Bronchial epithelial cell (primary cell): ENCODE measurements around the gene HSPB1. TPM values are rescaled to one million over a fixed set of nuclear protein-coding genes. Genes with fewer than 3 reads are reported as not detected.

ENCODE experiments used
- DNase-seq: peaks from one replicate; pipeline ENCODE4 v3.0.0-alpha.2; 2010; ENCODE audit warnings: low read depth
- FAIRE-seq: peaks from 2 replicates; lab custom pipeline; 2011; peaks lifted over from hg19 to GRCh38; lab: Jason Lieb, UNC
- H3K27me3 ChIP-seq: 2 replicates; pipeline ENCODE4 v1.5.1; 2011; ENCODE audit warnings: low read length; ENCODE audit not compliant: control insufficient read depth, insufficient read depth
- H3K36me3 ChIP-seq: 2 replicates; pipeline ENCODE4 v1.5.1; 2011; ENCODE audit warnings: low read length; ENCODE audit not compliant: control insufficient read depth, insufficient read depth
- H3K4me3 ChIP-seq: 2 replicates; pipeline ENCODE4 v1.5.1; 2011; ENCODE audit warnings: mild to moderate bottlenecking, low read depth, low read length, control low read depth
- total RNA-seq: library from RNA; depleted of rRNA; stranded (reverse); fragments of >200 nt; gene quantifications from 2 replicates; pipeline ENCODE4 v1.2.1, GENCODE V29; 2014
- TF ChIP-seq, protein P1 (sequence below): IDR thresholded peaks from 2 replicates; pipeline ENCODE4 v1.5.1; 2011; ENCODE audit warnings: mild to moderate bottlenecking, moderate library complexity, low read length, control low read depth, inconsistent platforms; ENCODE audit not compliant: insufficient read depth, severe bottlenecking

Gene HSPB1
- total RNA-seq, 1 donor from 2014 or later: 36.1 TPM

DNA sequence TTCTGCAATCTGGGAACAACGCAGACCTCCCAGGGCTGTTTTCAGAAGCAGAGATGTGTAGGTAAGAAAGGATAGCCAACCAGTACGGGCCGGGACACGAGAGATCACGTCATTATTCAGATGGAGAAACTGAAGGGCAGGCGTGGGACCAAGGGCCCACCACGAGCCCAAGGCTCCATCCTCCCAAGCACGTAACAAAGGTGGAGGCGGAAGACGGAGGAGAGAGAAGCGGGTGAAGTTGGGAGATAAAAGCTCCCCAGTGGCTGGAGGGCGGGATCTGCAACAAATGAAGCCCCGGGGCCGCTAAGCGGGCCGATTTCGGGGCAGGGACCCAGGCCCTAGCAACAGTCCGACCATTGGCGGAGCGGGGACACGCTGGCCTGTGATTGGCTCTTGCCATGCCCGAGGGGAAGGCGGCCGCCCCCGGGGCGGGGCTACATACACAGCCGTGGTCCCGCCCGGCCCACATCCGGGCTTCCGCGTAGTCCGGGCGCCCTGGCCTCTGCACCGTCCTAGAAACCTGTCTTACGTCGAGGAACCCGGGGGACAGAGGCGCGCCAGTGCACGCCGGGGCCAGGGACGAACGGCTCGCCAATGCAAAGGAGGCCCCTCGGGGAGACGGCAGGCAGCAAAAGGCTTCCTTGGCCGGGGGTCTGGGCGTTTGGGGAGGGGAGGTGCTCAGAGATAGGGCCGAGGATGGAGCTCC lies 15.5 kb downstream of the HSPB1 start:
- H3K36me3 ChIP-seq: no peaks in the 10 kb centered on the region
- TF ChIP-seq, protein P1, sequence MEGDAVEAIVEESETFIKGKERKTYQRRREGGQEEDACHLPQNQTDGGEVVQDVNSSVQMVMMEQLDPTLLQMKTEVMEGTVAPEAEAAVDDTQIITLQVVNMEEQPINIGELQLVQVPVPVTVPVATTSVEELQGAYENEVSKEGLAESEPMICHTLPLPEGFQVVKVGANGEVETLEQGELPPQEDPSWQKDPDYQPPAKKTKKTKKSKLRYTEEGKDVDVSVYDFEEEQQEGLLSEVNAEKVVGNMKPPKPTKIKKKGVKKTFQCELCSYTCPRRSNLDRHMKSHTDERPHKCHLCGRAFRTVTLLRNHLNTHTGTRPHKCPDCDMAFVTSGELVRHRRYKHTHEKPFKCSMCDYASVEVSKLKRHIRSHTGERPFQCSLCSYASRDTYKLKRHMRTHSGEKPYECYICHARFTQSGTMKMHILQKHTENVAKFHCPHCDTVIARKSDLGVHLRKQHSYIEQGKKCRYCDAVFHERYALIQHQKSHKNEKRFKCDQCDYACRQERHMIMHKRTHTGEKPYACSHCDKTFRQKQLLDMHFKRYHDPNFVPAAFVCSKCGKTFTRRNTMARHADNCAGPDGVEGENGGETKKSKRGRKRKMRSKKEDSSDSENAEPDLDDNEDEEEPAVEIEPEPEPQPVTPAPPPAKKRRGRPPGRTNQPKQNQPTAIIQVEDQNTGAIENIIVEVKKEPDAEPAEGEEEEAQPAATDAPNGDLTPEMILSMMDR: no peak

DNA sequence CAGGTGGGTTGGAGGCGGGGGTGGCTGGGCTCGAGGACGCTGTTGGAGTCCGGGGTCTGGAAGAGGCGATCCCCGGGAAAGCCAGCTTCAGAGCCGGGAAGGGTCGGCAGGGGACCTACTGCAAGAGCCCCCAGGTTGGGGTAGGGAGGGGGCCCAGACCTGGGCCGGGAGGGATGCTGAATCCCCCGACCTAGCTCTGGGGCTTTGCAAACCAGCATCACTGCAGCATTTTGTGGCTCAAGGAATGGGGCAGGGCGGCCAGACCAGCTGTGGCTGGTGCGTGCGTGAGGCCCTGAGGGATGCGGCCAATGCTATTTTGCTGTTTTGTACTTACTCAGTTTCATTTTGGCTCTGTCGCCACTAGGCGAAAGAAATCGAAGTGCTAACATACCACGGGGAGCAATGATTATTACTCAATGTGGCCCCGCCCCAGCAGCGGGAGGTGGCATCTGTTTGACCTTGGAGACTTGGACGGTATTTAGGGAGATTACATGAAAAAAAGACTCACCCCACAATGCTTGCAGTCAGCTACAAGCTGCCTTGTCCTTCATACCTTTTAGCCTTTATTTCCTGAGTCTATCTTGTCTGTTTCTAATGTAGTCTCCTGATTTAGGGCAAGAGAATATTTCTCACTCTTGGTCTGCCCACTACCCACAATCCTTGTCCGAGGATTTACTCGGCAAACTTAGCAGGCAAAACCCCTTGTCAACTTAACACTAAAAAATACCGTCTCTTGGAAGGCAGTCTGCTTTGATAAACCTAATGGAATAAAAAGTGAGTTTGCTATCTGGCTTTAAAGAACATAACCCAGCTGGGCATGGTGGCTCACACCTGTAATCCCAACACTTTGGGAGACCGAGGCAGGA lies 16.2 kb downstream of the HSPB1 start:
- Histone ChIP-seq H3K36me3 (no peaks in the 10 kb centered on the region), H3K27me3 (no peaks in the 10 kb centered on the region), H3K4me3 (peak overlapping the region; percentile 62)
- FAIRE-seq (no peak), DNase-seq (peak; percentile 75)
- TF ChIP-seq, protein P1: peak; percentile 39

More for the DNA sequence above, 15.5 kb downstream of the HSPB1 start:
- no peak for FAIRE-seq
- no peaks in the 10 kb centered on the region for H3K27me3 ChIP-seq
- peak overlapping the region; percentile 62 for H3K4me3 ChIP-seq
- DNase-seq: peak; percentile 87

GRCh38 chr7:76325092-76325491 lies 22.6 kb downstream of the HSPB1 start:
- Histone ChIP-seq H3K4me3 (no peak overlapping the region), H3K27me3 (no peaks in the 10 kb centered on the region), H3K36me3 (peaks cover 12% of the 10 kb centered on the region)
- DNase-seq (no peak), FAIRE-seq (no peak)
- TF ChIP-seq, protein P1: no peak

DNA sequence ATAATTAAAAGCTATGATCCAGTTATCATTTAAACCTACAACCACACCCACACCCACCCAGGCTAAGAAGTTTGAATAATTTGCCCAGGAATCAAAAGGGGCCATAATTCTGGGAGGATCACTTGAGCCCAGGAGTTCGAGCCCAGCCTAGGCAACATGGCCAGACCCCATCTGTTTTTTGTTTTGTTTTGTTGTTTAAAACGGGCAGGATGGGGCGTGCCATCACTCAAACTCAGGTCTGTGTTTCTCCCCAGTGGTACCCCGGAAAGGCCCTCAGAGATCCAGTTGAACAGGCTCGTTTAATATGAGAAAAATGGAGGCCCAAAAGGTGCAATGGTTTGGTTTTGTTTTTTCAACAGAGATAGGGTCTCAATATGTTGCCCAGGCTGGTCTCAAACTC lies 23.3 kb downstream of the HSPB1 start:
- TF ChIP-seq, protein P1: no peak
- H3K36me3 ChIP-seq: peaks cover 15% of the 10 kb centered on the region
- FAIRE-seq: no peak

GRCh38 chr7:76326646-76327233 lies 24.3 kb downstream of the HSPB1 start:
- TF ChIP-seq, protein P1: no peak
- peak; percentile 28 for DNase-seq
- FAIRE-seq: no peak
- Histone ChIP-seq H3K4me3 (no peak overlapping the region), H3K36me3 (peaks cover 15% of the 10 kb centered on the region), H3K27me3 (no peaks in the 10 kb centered on the region)

More for the DNA sequence above, 23.3 kb downstream of the HSPB1 start:
- H3K4me3 ChIP-seq: no peak overlapping the region
- no peaks in the 10 kb centered on the region for H3K27me3 ChIP-seq
- DNase-seq: no peak
